Femur (tissue), 1 donor: ENCODE results near the gene BTBD9.

Source experiments
- DNase-seq: peaks from one replicate; pipeline ENCODE4 v3.0.0-alpha.2; 2017

Gene BTBD9

GRCh38 chr6:38549795-38550194 is 89.9 kb downstream of the BTBD9 start:
- DNase-seq: no peak

GRCh38 chr6:38549180-38549579 is 90.5 kb downstream of the BTBD9 start:
- no peak for DNase-seq

GRCh38 chr6:38543022-38543421 is 96.7 kb downstream of the BTBD9 start:
- DNase-seq: no peak

- no peak for DNase-seq
Measured at GRCh38 chr6:38542031-38542430, 97.7 kb downstream of the BTBD9 start.

GRCh38 chr6:38533064-38533463 is 106.7 kb downstream of the BTBD9 start:
- DNase-seq: no peak

- DNase-seq: no peak
Measured at GRCh38 chr6:38531134-38531533, 108.6 kb downstream of the BTBD9 start.

- DNase-seq: no peak
Measured at GRCh38 chr6:38528196-38528965, 111.3 kb downstream of the BTBD9 start.

GRCh38 chr6:38527371-38527770 is 112.4 kb downstream of the BTBD9 start:
- no peak for DNase-seq

- DNase-seq: no peak
Measured at GRCh38 chr6:38525888-38526287, 113.8 kb downstream of the BTBD9 start.

- DNase-seq: no peak
Measured at GRCh38 chr6:38524436-38525145, 115.1 kb downstream of the BTBD9 start.

GRCh38 chr6:38522322-38522721 is 117.4 kb downstream of the BTBD9 start:
- DNase-seq: peak; percentile 37

GRCh38 chr6:38518511-38519304 is 121.0 kb downstream of the BTBD9 start:
- no peak for DNase-seq

GRCh38 chr6:38517005-38517404 is 122.7 kb downstream of the BTBD9 start:
- DNase-seq: no peak

- DNase-seq: no peak
Measured at GRCh38 chr6:38514399-38514798, 125.3 kb downstream of the BTBD9 start.

- DNase-seq: no peak
Measured at GRCh38 chr6:38512211-38512610, 127.5 kb downstream of the BTBD9 start.

- DNase-seq: no peak
Measured at GRCh38 chr6:38510205-38510604, 129.5 kb downstream of the BTBD9 start.

- no peak for DNase-seq
Measured at GRCh38 chr6:38509713-38510112, 130.0 kb downstream of the BTBD9 start.

GRCh38 chr6:38508894-38509293 is 130.8 kb downstream of the BTBD9 start:
- no peak for DNase-seq

- DNase-seq: no peak
Measured at GRCh38 chr6:38508286-38508685, 131.4 kb downstream of the BTBD9 start.

- no peak for DNase-seq
Measured at GRCh38 chr6:38507173-38507572, 132.6 kb downstream of the BTBD9 start.

GRCh38 chr6:38505826-38506225 is 133.9 kb downstream of the BTBD9 start:
- DNase-seq: no peak

- no peak for DNase-seq
Measured at GRCh38 chr6:38504996-38505395, 134.7 kb downstream of the BTBD9 start.

- peak; percentile 30 for DNase-seq
Measured at GRCh38 chr6:38503960-38504682, 135.6 kb downstream of the BTBD9 start.
